Liver (tissue), 9 donors: ENCODE results near the gene IL17RC. TPM values are rescaled to one million over a fixed set of nuclear protein-coding genes. Genes with fewer than 3 reads are reported as not detected.

Experiments
- DNase-seq: peaks from one replicate; pipeline ENCODE4 v3.0.0-alpha.2; 2017; ENCODE audit warnings: low spot score
- H3K27ac ChIP-seq, 2 donors: one replicate each; pipeline ENCODE4 v1.7.0; 2013; ENCODE audit warnings: inconsistent platforms in 2 of 2, low read length in 2 of 2, control low read depth in 1 of 2, low read depth in 1 of 2, mild to moderate bottlenecking in 1 of 2
- H3K27me3 ChIP-seq, 4 donors: one replicate each; pipeline versions ENCODE4 v1.6.1 to v1.7.0; 2013; ENCODE audit warnings: low read length in 3 of 4, inconsistent platforms in 1 of 4, mild to moderate bottlenecking in 1 of 4, moderate library complexity in 1 of 4; ENCODE audit not compliant: control insufficient read depth in 4 of 4, insufficient read depth in 4 of 4
- H3K36me3 ChIP-seq, 4 donors: one replicate each; pipeline versions ENCODE4 v1.6.1 to v1.7.0; 2013; ENCODE audit warnings: low read length in 3 of 4, mild to moderate bottlenecking in 3 of 4, low read depth in 1 of 4, moderate library complexity in 1 of 4; ENCODE audit not compliant: control insufficient read depth in 4 of 4, insufficient read depth in 3 of 4
- H3K4me1 ChIP-seq, 4 donors: one replicate each; pipeline versions ENCODE4 v1.6.1 to v1.7.0; 2013; ENCODE audit warnings: low read length in 3 of 4, mild to moderate bottlenecking in 3 of 4, moderate library complexity in 1 of 4; ENCODE audit not compliant: control insufficient read depth in 4 of 4, insufficient read depth in 4 of 4
- H3K4me3 ChIP-seq, 3 donors: one replicate each; pipeline versions ENCODE4 v1.6.1 to v1.7.0; 2013; ENCODE audit warnings: low read length in 3 of 3, control low read depth in 1 of 3, low read depth in 1 of 3, mild to moderate bottlenecking in 1 of 3
- H3K9ac ChIP-seq, 2 donors: one replicate each; pipeline ENCODE4 v1.7.0; 2013; ENCODE audit warnings: low read length in 2 of 2, mild to moderate bottlenecking in 2 of 2, moderate library complexity in 2 of 2, control low read depth in 1 of 2, low read depth in 1 of 2
- H3K9me3 ChIP-seq, 4 donors: one replicate each; pipeline versions ENCODE4 v1.6.1 to v1.7.0; 2013; ENCODE audit warnings: low read length in 3 of 4; ENCODE audit not compliant: control insufficient read depth in 4 of 4
- ATF3 ChIP-seq: IDR thresholded peaks from 2 replicates; pipeline ENCODE4 v1.6.1; 2016; ENCODE audit warnings: antibody characterized with exemption
- CTCF ChIP-seq: fragments of 150-350 bp; IDR thresholded peaks from 2 replicates; pipeline ENCODE4 v1.5.1; 2017; ENCODE audit warnings: improper control_type of control experiment, low read depth, low read length; ENCODE audit not compliant: missing input control
- EGR1 ChIP-seq, 2 donors: IDR thresholded peaks; 2 replicates each; pipeline ENCODE4 v1.6.1; 2016 to 2018; ENCODE audit warnings: antibody characterized with exemption in 2 of 2, low read depth in 2 of 2
- FOXA2 ChIP-seq: IDR thresholded peaks from 2 replicates; pipeline ENCODE4 v1.6.1; 2016; ENCODE audit warnings: antibody characterized with exemption
- GABPA ChIP-seq, 2 donors: IDR thresholded peaks in 1 of 2; conservative IDR thresholded peaks in 1 of 2; 2 replicates each; pipeline ENCODE4 v1.6.1; 2016; ENCODE audit warnings: antibody characterized with exemption in 2 of 2, mild to moderate bottlenecking in 1 of 2, moderate library complexity in 1 of 2
- HNF4A ChIP-seq, 2 donors: conservative IDR thresholded peaks; 2 replicates each; pipeline ENCODE4 v1.6.1; 2016; ENCODE audit warnings: antibody characterized with exemption in 2 of 2, mild to moderate bottlenecking in 2 of 2
- HNF4G ChIP-seq: IDR thresholded peaks from 2 replicates; pipeline ENCODE4 v1.6.1; 2016; ENCODE audit warnings: antibody characterized with exemption
- JUND ChIP-seq, 2 donors: IDR thresholded peaks; 2 replicates each; pipeline ENCODE4 v1.6.1; 2016; ENCODE audit warnings: antibody characterized with exemption in 2 of 2
- MAX ChIP-seq: IDR thresholded peaks from 2 replicates; pipeline ENCODE4 v1.6.1; 2016; ENCODE audit warnings: antibody characterized with exemption
- NR2F2 ChIP-seq: IDR thresholded peaks from 2 replicates; pipeline ENCODE4 v1.6.1; 2016; ENCODE audit warnings: antibody characterized with exemption
- RAD21 ChIP-seq, 2 donors: IDR thresholded peaks; 2 replicates each; pipeline ENCODE4 v1.6.1; 2016; ENCODE audit warnings: antibody characterized with exemption in 2 of 2, mild to moderate bottlenecking in 2 of 2
- RXRA ChIP-seq, 2 donors: IDR thresholded peaks; 2 replicates each; pipeline ENCODE4 v1.6.1; 2017 to 2018; ENCODE audit warnings: antibody characterized with exemption in 2 of 2, mild to moderate bottlenecking in 1 of 2
- TAF1 ChIP-seq: conservative IDR thresholded peaks from 2 replicates; pipeline ENCODE4 v1.6.1; 2016; ENCODE audit warnings: antibody characterized with exemption, mild to moderate bottlenecking
- YY1 ChIP-seq: IDR thresholded peaks from 2 replicates; pipeline ENCODE4 v1.6.1; 2016; ENCODE audit warnings: antibody characterized with exemption, mild to moderate bottlenecking
- ZBTB33 ChIP-seq: IDR thresholded peaks from 2 replicates; pipeline ENCODE4 v1.6.1; 2016; ENCODE audit warnings: antibody characterized with exemption
- WGBS: extraction: QIAGEN DNeasy Blood & Tissue Kit; methylation state at CpG from one replicate; pipeline ENCODE4 v1.1.7; 2013; 5-methylcytosine and 5-hydroxymethylcytosine counted together
- polyA plus RNA-seq, 2 donors: library from polyadenylated mRNA; stranded (reverse) in 1 of 2; unstranded in 1 of 2; fragments of 200-250 nt in 1 of 2; fragments of >200 nt in 1 of 2; fragmentation: Nextera tagmentation in 1 of 2; extraction: Ambion mirVana in 1 of 2; gene quantifications; one replicate each; pipeline versions ENCODE4 v1.2.1 to v1.2.3, GENCODE V29; 2013 to 2015
- total RNA-seq, 2 donors: library from RNA; depleted of rRNA; stranded (reverse); fragments of >200 nt; gene quantifications; one replicate each; pipeline ENCODE4 v1.2.3, GENCODE V29; 2014
- TF ChIP-seq, protein P1 (sequence below): IDR thresholded peaks from 2 replicates; pipeline ENCODE4 v1.6.1; 2016; ENCODE audit warnings: antibody characterized with exemption, mild to moderate bottlenecking
- donor health status: healthy.
- donor health status: healthy.
- donor health status: healthy.
- donor health status: healthy.
- donor health status: healthy.

IL17RC gene
- total and polyA plus RNA-seq, 4 donors: 15.4 to 62.8 (median 25.7) TPM

DNA sequence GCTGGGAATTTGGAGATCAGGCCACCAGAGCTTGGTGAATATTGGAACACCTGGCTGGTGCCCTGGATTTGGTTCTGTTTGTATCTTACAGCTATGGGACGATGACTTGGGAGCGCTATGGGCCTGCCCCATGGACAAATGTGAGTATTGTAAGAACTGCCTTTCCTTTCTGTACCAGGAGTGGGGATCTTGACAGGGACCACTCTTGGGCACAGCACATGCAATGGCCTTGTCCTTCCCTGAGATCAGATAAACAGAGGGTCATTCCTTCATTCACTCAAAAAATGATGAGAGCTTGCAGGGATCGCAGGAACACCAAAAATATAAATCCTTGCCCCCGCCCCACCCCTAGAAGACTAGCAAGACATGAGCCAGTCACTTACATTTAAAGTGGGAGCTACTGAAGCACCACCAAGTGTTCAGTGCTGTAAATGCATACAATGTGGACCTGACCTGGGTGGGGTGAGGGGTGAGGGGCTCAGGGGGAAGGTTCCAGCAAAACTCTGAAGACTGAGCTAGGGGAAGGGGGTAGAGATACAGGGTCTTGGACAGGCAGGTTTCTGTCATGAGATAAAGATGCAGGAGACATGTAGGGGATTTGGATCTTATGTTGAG is 14.0 kb downstream of the IL17RC start:
- Histone ChIP-seq H3K27ac (no peak overlapping the region), H3K27me3 (no peaks in the 10 kb centered on the region), H3K36me3 (peaks cover 2 to 29% (median 9%) of the 10 kb centered on the region in 4 donors), H3K4me3 (no peak overlapping the region), H3K9me3 (no peaks in the 10 kb centered on the region), H3K9ac (no peak overlapping the region), H3K4me1 (peaks cover 4 to 29% (median 22%) of the 10 kb centered on the region in 4 donors)
- DNase-seq: no peak
- no peak for TF ChIP-seq YY1
- TF ChIP-seq CTCF: peak; percentile 7
- no peak for TF ChIP-seq RXRA (IDR thresholded peaks at IDR 0.05)
- TF ChIP-seq RAD21 (IDR thresholded peaks at IDR 0.05): peak; percentile 24 to 54
- no peak for TF ChIP-seq HNF4G
- WGBS: 96% methylated on average over 4 of the region's 4 CpGs

DNA sequence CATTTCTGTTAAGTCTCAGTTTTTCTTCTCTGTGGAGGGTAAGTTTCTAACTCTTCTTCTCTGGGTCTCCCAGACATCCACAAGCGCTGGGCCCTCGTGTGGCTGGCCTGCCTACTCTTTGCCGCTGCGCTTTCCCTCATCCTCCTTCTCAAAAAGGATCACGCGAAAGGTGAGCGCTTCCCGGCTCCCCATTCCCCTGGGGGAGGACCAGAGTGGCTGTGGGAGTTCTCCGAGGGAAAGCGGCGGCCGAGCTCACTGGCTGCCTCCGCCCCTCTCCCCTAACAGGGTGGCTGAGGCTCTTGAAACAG is 15.6 kb downstream of the IL17RC start:
- Histone ChIP-seq H3K36me3 (peaks cover 2 to 38% (median 11%) of the 10 kb centered on the region in 4 donors), H3K4me1 (peaks cover 4 to 29% (median 22%) of the 10 kb centered on the region in 4 donors), H3K27me3 (no peaks in the 10 kb centered on the region), H3K9ac (no peak overlapping the region), H3K27ac (peak overlapping the region; percentile 87 to 93), H3K9me3 (no peaks in the 10 kb centered on the region), H3K4me3 (peak overlapping the region; percentile 68 to 70 (median 69))
- WGBS: 14% methylated on average over 13 of the region's 13 CpGs
- TF ChIP-seq JUND (IDR thresholded peaks at IDR 0.05) (no peak), MAX (no peak)
- DNase-seq: no peak

DNA sequence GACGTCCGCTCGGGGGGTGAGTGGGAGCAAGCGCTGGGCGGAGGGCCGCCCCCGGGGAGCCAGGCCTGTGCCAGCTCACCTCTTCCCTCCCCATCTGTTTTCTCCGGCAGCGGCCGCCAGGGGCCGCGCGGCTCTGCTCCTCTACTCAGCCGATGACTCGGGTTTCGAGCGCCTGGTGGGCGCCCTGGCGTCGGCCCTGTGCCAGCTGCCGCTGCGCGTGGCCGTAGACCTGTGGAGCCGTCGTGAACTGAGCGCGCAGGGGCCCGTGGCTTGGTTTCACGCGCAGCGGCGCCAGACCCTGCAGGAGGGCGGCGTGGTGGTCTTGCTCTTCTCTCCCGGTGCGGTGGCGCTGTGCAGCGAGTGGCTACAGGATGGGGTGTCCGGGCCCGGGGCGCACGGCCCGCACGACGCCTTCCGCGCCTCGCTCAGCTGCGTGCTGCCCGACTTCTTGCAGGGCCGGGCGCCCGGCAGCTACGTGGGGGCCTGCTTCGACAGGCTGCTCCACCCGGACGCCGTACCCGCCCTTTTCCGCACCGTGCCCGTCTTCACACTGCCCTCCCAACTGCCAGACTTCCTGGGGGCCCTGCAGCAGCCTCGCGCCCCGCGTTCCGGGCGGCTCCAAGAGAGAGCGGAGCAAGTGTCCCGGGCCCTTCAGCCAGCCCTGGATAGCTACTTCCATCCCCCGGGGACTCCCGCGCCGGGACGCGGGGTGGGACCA is 16.1 kb downstream of the IL17RC start:
- peak; percentile 80 for DNase-seq
- TF ChIP-seq NR2F2: no peak
- TF ChIP-seq GABPA (IDR thresholded peaks at IDR 0.05 in 1 of 2, conservative IDR thresholded peaks at IDR 0.05 in 1 of 2): no peak
- no peak for TF ChIP-seq HNF4G
- no peak for TF ChIP-seq EGR1 (IDR thresholded peaks at IDR 0.05; ENCODE audit: low read depth in 2 of 2)
- TF ChIP-seq HNF4A (conservative IDR thresholded peaks at IDR 0.05): no peak
- TF ChIP-seq ATF3: no peak
- TF ChIP-seq TAF1: no peak
- peak; percentile 72 to 74 for TF ChIP-seq RAD21 (IDR thresholded peaks at IDR 0.05)
- TF ChIP-seq ZBTB33: no peak
- TF ChIP-seq, protein P1, sequence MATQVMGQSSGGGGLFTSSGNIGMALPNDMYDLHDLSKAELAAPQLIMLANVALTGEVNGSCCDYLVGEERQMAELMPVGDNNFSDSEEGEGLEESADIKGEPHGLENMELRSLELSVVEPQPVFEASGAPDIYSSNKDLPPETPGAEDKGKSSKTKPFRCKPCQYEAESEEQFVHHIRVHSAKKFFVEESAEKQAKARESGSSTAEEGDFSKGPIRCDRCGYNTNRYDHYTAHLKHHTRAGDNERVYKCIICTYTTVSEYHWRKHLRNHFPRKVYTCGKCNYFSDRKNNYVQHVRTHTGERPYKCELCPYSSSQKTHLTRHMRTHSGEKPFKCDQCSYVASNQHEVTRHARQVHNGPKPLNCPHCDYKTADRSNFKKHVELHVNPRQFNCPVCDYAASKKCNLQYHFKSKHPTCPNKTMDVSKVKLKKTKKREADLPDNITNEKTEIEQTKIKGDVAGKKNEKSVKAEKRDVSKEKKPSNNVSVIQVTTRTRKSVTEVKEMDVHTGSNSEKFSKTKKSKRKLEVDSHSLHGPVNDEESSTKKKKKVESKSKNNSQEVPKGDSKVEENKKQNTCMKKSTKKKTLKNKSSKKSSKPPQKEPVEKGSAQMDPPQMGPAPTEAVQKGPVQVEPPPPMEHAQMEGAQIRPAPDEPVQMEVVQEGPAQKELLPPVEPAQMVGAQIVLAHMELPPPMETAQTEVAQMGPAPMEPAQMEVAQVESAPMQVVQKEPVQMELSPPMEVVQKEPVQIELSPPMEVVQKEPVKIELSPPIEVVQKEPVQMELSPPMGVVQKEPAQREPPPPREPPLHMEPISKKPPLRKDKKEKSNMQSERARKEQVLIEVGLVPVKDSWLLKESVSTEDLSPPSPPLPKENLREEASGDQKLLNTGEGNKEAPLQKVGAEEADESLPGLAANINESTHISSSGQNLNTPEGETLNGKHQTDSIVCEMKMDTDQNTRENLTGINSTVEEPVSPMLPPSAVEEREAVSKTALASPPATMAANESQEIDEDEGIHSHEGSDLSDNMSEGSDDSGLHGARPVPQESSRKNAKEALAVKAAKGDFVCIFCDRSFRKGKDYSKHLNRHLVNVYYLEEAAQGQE: no peak
- TF ChIP-seq MAX: no peak
- TF ChIP-seq FOXA2: no peak

More for the DNA sequence above, 16.1 kb downstream of the IL17RC start:
- H3K36me3 ChIP-seq: peaks cover 7 to 40% (median 13%) of the 10 kb centered on the region in 4 donors
- H3K9me3 ChIP-seq: no peaks in the 10 kb centered on the region
- peak overlapping the region in 1 of 2 donors; percentile 5 for H3K9ac ChIP-seq
- H3K27me3 ChIP-seq: no peaks in the 10 kb centered on the region
- H3K4me3 ChIP-seq: peak overlapping the region; percentile 68 to 70 (median 69)
- WGBS: under 1% methylated on average over 77 of the region's 77 CpGs
- peak overlapping the region; percentile 87 to 93 for H3K27ac ChIP-seq
- H3K4me1 ChIP-seq: peaks cover 4 to 29% (median 22%) of the 10 kb centered on the region in 4 donors
